Effector memory CD8-positive, alpha-beta T cell (primary cell): ENCODE measurements around the gene WDR35.

Source experiments
- ATAC-seq: fragments of 150-1000 bp; cut with Tn5 transposase; replicated peaks from 2 replicates; pipeline ENCODE4 v1.10.0; 2021; ENCODE audit warnings: mild to moderate bottlenecking, moderate library complexity
- DNase-seq, 3 experiments: peaks; one replicate each; pipeline ENCODE4 v3.0.0; 2021
- H3K27ac Mint-ChIP-seq, 2 donors: one replicate each; pipeline ENCODE4 v1.8.0; 2022; ENCODE audit warnings: mild to moderate bottlenecking in 2 of 2, mixed read lengths in 2 of 2, moderate library complexity in 2 of 2
- H3K27me3 Mint-ChIP-seq, 2 donors: one replicate each; pipeline ENCODE4 v1.8.0; 2022; ENCODE audit warnings: mixed read lengths in 2 of 2
- H3K36me3 Mint-ChIP-seq: one replicate; pipeline ENCODE4 v1.8.0; 2022; ENCODE audit warnings: mild to moderate bottlenecking, moderate library complexity, mixed read lengths; ENCODE audit not compliant: insufficient read depth
- H3K4me1 Mint-ChIP-seq, 2 donors: one replicate each; pipeline ENCODE4 v1.8.0; 2022; ENCODE audit warnings: low read depth in 2 of 2, mixed read lengths in 2 of 2
- H3K4me3 Mint-ChIP-seq, 2 donors: one replicate each; pipeline ENCODE4 v1.8.0; 2022; ENCODE audit warnings: mild to moderate bottlenecking in 2 of 2, mixed read lengths in 2 of 2, moderate library complexity in 2 of 2
- H3K9me3 Mint-ChIP-seq, 2 donors: one replicate each; pipeline ENCODE4 v1.8.0; 2022; ENCODE audit warnings: mixed read lengths in 2 of 2

Gene WDR35

DNA sequence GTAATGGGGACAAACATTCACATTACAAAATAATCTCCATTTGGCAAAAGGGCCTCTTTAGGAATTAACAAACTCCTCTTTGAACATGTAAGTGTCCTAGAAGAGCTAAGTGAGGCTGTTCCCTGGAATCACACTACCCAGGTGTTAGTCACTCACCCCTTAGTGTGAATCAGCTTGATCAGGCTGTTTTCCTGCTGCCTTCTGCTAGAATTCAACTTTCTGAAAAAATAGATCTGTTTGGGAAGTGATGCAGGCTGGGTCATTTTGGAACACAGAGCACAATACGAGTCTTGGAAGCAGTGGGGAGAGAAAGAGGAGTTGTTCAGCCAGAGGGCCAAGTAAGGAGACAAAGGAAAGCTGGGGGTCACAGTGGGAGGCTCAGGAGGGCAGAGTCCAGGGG is 128.1 kb downstream of the WDR35 start:
- Mint-ChIP-seq H3K9me3 (no peaks in the 10 kb centered on the region), H3K4me1 (peaks cover 1 to 3% of the 10 kb centered on the region in 2 donors), H3K36me3 (no peaks in the 10 kb centered on the region), H3K4me3 (no peak overlapping the region), H3K27me3 (peaks cover 5 to 33% of the 10 kb centered on the region in 2 donors), H3K27ac (no peak overlapping the region)
- no peak for DNase-seq
- ATAC-seq, result no peak
